Measurements from ENCODE around the gene TEX51. TPM values are rescaled to one million over a fixed set of nuclear protein-coding genes. Genes with fewer than 3 reads are reported as not detected.

Gene TEX51
- total RNA-seq, 4 donors from 2014 or later = not detected

DNA sequence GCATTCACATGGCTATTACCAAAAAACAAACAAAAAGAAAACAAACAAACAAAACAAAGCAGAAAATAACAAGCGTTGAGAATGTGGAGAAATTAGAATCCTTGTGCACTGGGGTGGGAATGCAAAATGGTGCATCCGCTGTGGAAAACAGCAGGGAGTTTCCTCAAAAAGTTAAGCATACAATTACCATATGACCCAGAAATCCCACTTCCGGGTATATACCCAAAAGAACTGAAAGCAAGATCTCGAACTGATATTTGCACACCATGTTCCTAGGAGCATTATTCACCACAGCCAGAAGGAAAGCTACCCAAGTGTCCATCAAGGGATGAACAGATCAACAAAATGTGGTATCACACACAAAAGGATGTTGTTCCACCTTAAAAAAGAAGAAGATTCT is 17.9 kb upstream of the TEX51 start:
- WGBS, 2 donors (ENCODE audit: low coverage in 1 of 2) = 68 to 78% methylated on average over 2 to 4 of the region's 4 CpGs
- no peak for TF ChIP-seq EP300 (IDR thresholded peaks at IDR 0.05; ENCODE audit: low read depth)
- TF ChIP-seq, protein P1, sequence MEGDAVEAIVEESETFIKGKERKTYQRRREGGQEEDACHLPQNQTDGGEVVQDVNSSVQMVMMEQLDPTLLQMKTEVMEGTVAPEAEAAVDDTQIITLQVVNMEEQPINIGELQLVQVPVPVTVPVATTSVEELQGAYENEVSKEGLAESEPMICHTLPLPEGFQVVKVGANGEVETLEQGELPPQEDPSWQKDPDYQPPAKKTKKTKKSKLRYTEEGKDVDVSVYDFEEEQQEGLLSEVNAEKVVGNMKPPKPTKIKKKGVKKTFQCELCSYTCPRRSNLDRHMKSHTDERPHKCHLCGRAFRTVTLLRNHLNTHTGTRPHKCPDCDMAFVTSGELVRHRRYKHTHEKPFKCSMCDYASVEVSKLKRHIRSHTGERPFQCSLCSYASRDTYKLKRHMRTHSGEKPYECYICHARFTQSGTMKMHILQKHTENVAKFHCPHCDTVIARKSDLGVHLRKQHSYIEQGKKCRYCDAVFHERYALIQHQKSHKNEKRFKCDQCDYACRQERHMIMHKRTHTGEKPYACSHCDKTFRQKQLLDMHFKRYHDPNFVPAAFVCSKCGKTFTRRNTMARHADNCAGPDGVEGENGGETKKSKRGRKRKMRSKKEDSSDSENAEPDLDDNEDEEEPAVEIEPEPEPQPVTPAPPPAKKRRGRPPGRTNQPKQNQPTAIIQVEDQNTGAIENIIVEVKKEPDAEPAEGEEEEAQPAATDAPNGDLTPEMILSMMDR (IDR thresholded peaks at IDR 0.05) = no peak
- H3K4me1 ChIP-seq = peaks cover 0 to 3% (median 1%) of the 10 kb centered on the region in 4 donors
- DNase-seq = no peak
- H3K27me3 ChIP-seq = no peaks in the 10 kb centered on the region
- H3K27ac ChIP-seq = no peak overlapping the region
- H3K9me3 ChIP-seq = peaks cover 0 to under 1% of the 10 kb centered on the region in 2 donors
- no peak overlapping the region for H3K4me3 ChIP-seq
- H3K36me3 ChIP-seq = no peaks in the 10 kb centered on the region
- in situ Hi-C loops (cut with MboI; ENCODE audit: low pct_ligation_motif_present in 1 of 4, low pct_unique_long_range_greater_than_20kb in 1 of 4, low sequenced_read_pairs in 3 of 4) (no loop called here), intact Hi-C loops (cut with DNase I; ENCODE audit: low total_unique reads) (no loop called here)

DNA sequence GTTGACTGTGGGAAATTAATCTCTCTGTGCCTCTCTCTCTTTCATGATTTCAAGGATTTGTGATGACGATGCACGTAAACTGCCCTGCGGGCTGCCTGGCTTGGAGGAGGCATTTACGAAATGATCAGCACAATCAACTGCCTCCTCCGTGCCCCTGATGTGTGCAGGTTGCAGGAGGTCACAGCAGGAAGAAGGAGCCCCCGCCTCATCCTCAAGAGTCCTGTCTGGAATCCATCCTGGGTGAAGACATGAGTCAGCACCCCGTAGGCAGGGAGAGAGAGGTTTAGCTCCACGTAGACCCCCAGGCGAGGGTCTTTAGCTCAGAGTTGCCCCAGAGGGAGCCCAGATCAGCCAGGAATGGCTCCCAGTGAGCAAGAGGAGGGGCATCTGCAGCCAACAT is 17.1 kb upstream of the TEX51 start:
- TF ChIP-seq POLR2AphosphoS5 (IDR thresholded peaks at IDR 0.05) (no peak), EP300 (IDR thresholded peaks at IDR 0.05; ENCODE audit: low read depth) (no peak), POLR2A (IDR thresholded peaks at IDR 0.05) (no peak)
- TF ChIP-seq, protein P1 (IDR thresholded peaks at IDR 0.05) = no peak
- 79 to 82% methylated on average over 4 to 9 of the region's 9 CpGs for WGBS, 2 donors (ENCODE audit: low coverage in 1 of 2)
- in situ Hi-C loops (cut with MboI; ENCODE audit: low pct_ligation_motif_present in 1 of 4, low pct_unique_long_range_greater_than_20kb in 1 of 4, low sequenced_read_pairs in 3 of 4) (no loop called here), intact Hi-C loops (cut with DNase I; ENCODE audit: low total_unique reads) (no loop called here)
- Histone ChIP-seq H3K27ac (no peak overlapping the region), H3K27me3 (no peaks in the 10 kb centered on the region), H3K4me3 (no peak overlapping the region), H3K9me3 (no peaks in the 10 kb centered on the region), H3K36me3 (no peaks in the 10 kb centered on the region), H3K4me1 (peaks cover 0 to 11% (median 9%) of the 10 kb centered on the region in 4 donors)
- DNase-seq = no peak

DNA sequence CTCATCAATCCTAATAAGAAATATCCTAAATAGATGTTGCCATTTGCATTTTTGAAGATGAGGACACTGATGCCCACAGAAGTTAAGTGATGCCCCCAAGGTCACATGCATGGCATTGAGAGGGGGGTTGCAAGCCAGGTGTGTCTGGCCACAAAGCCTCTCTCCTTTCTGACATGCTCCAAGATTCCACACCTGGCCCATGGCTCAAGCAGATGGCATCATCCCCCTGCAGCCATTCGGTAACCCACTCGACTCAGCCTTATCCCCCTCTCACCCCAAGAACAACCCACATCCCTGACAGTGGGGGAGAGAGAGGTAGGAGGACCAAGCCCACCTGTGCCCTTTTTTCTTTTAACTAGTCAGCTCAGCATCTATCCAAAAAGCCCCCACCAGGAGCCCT is 16.5 kb upstream of the TEX51 start:
- Histone ChIP-seq H3K4me1 (peaks cover 0 to 14% (median 10%) of the 10 kb centered on the region in 4 donors), H3K9me3 (no peaks in the 10 kb centered on the region), H3K27me3 (no peaks in the 10 kb centered on the region), H3K36me3 (no peaks in the 10 kb centered on the region), H3K4me3 (no peak overlapping the region), H3K27ac (no peak overlapping the region)
- no peak for DNase-seq
- 38 to 40% methylated on average over 2 of the region's 2 CpGs for WGBS, 2 donors (ENCODE audit: low coverage in 1 of 2)
- in situ Hi-C loops (cut with MboI; ENCODE audit: low pct_ligation_motif_present in 1 of 4, low pct_unique_long_range_greater_than_20kb in 1 of 4, low sequenced_read_pairs in 3 of 4) = no loop called here
- TF ChIP-seq, protein P1 (IDR thresholded peaks at IDR 0.05) = no peak
- TF ChIP-seq EP300 (IDR thresholded peaks at IDR 0.05; ENCODE audit: low read depth) (no peak), POLR2A (IDR thresholded peaks at IDR 0.05) (no peak), POLR2AphosphoS5 (IDR thresholded peaks at IDR 0.05) (no peak)
- intact Hi-C loops (cut with DNase I; ENCODE audit: low total_unique reads) = no loop called here

DNA sequence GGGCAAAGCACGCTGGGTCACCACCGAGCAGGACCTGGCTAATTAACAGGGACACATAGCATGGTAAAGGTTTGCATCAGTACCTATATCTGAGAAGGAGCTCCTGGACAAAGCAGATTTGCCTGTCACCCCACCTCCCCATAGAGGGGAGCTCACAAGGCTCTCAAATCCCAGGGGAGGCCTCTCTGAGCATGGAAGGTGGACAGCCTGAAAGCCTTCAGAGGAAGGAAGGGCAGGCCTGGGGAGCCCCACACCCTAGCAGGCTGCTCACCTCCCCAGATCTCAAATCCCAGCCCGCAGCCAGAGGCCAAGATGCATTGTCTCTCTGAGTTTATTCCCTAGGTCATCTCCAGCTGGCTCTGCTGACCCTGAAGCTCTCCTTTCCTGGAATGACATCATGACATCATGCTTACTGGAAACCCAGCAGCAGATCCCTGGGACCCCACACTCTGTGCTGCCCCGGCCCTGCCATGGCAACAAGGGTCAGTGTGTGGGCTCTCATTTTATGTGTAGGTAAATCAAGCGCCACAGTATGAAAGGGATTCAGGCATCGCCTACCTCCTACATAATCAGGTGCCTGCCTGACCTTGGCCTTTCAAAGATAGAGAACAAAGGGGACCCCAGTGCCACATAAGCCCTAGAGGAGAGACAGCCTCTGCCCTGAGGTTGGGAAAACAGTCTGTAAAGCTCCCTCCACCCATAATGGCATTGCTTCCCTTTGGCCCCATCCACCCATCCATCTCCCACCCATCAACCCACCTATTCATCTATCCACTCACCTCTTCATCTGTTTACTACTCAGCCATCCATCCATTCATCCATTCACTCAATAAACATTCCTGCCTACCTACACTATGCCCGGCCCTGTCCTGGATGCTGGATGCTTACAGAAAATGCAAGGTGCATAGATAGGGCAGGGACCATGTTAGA is 15.7 kb upstream of the TEX51 start:
- whole genome bisulfite sequencing, 2 donors (ENCODE audit: low coverage in 1 of 2) = 82% methylated on average over 7 of the region's 7 CpGs; no CpG with 5 or more reads in 1 of the 2 donors
- DNase-seq = no peak
- Histone ChIP-seq H3K9me3 (no peaks in the 10 kb centered on the region), H3K4me3 (no peak overlapping the region), H3K27me3 (no peaks in the 10 kb centered on the region), H3K4me1 (peaks cover 0 to 14% (median 10%) of the 10 kb centered on the region in 4 donors), H3K36me3 (no peaks in the 10 kb centered on the region), H3K27ac (no peak overlapping the region)
- intact Hi-C loops (cut with DNase I; ENCODE audit: low total_unique reads) (no loop called here), in situ Hi-C loops (cut with MboI; ENCODE audit: low pct_ligation_motif_present in 1 of 4, low pct_unique_long_range_greater_than_20kb in 1 of 4, low sequenced_read_pairs in 3 of 4) (no loop called here)
- TF ChIP-seq, protein P1 (IDR thresholded peaks at IDR 0.05) = no peak
- no peak for TF ChIP-seq POLR2AphosphoS5 (IDR thresholded peaks at IDR 0.05)
- TF ChIP-seq POLR2A (IDR thresholded peaks at IDR 0.05) = no peak
- TF ChIP-seq EP300 (IDR thresholded peaks at IDR 0.05; ENCODE audit: low read depth) = no peak
